Measurements from ENCODE around the gene AK5.

Gene AK5

GRCh38 chr1:77544845-77545244, 263.0 kb downstream of the AK5 start:
- in situ Hi-C loops (cut with MboI; ENCODE audit: low pct_unique_long_range_greater_than_20kb, low sequenced_read_pairs, unreplicated experiment), result no loop called here
- DNase-seq (ENCODE audit: low spot score), result no peak
- TF ChIP-seq, protein P1, sequence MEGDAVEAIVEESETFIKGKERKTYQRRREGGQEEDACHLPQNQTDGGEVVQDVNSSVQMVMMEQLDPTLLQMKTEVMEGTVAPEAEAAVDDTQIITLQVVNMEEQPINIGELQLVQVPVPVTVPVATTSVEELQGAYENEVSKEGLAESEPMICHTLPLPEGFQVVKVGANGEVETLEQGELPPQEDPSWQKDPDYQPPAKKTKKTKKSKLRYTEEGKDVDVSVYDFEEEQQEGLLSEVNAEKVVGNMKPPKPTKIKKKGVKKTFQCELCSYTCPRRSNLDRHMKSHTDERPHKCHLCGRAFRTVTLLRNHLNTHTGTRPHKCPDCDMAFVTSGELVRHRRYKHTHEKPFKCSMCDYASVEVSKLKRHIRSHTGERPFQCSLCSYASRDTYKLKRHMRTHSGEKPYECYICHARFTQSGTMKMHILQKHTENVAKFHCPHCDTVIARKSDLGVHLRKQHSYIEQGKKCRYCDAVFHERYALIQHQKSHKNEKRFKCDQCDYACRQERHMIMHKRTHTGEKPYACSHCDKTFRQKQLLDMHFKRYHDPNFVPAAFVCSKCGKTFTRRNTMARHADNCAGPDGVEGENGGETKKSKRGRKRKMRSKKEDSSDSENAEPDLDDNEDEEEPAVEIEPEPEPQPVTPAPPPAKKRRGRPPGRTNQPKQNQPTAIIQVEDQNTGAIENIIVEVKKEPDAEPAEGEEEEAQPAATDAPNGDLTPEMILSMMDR (IDR thresholded peaks at IDR 0.05; ENCODE audit: extremely low read depth, insufficient read depth, missing control alignments), result no peak

GRCh38 chr1:77545970-77546369, 264.2 kb downstream of the AK5 start:
- TF ChIP-seq, protein P1 (IDR thresholded peaks at IDR 0.05; ENCODE audit: extremely low read depth, insufficient read depth, missing control alignments), result no peak
- in situ Hi-C loops (cut with MboI; ENCODE audit: low pct_unique_long_range_greater_than_20kb, low sequenced_read_pairs, unreplicated experiment), result no loop called here
- no peak for DNase-seq (ENCODE audit: low spot score)

DNA sequence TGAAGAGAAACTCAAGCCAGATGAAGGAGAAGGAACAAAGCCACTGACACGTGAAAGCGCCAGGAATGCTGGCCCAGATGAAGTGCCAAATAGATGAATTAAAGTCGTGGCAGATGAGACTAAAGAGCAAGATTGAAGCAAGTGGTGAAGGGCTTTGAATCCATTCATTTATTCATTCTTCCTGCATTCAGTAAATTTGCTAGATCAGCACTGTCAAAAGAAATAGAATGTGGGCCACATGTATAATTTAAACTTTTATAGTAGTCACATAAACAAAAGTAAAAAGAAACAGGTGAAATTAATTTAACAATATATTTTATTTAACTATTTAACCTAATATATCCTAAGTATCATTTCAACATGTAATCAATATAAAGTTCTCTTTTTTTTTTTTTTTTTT, 265.1 kb downstream of the AK5 start:
- TF ChIP-seq, protein P1 (IDR thresholded peaks at IDR 0.05; ENCODE audit: extremely low read depth, insufficient read depth, missing control alignments), result no peak
- in situ Hi-C loops (cut with MboI; ENCODE audit: low pct_unique_long_range_greater_than_20kb, low sequenced_read_pairs, unreplicated experiment), result no loop called here
- DNase-seq (ENCODE audit: low spot score), result no peak

DNA sequence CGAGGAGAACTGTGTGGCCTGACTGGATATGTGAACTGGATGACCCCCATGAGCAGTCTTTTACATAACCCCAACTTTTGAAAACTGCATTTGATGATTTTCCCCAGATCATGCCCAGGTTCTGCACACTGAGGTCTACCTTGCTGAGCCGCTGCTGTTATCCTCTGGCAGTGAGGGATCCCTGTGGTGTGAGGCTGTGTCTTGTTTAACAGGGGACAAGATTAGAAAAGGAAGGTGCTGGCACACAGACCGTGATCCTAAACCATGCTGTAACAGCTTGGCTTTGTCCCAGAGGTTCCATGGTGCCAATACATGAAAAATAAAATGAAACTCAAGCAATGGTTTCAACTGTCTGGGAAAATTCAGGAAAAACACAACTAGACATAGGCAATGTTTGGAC, 266.5 kb downstream of the AK5 start:
- DNase-seq (ENCODE audit: low spot score), result no peak
- TF ChIP-seq, protein P1 (IDR thresholded peaks at IDR 0.05; ENCODE audit: extremely low read depth, insufficient read depth, missing control alignments), result no peak
- in situ Hi-C loops (cut with MboI; ENCODE audit: low pct_unique_long_range_greater_than_20kb, low sequenced_read_pairs, unreplicated experiment), result no loop called here

GRCh38 chr1:77550135-77550534, 268.3 kb downstream of the AK5 start:
- DNase-seq (ENCODE audit: low spot score), result no peak
- TF ChIP-seq, protein P1 (IDR thresholded peaks at IDR 0.05; ENCODE audit: extremely low read depth, insufficient read depth, missing control alignments), result no peak
- in situ Hi-C loops (cut with MboI; ENCODE audit: low pct_unique_long_range_greater_than_20kb, low sequenced_read_pairs, unreplicated experiment), result no loop called here

DNA sequence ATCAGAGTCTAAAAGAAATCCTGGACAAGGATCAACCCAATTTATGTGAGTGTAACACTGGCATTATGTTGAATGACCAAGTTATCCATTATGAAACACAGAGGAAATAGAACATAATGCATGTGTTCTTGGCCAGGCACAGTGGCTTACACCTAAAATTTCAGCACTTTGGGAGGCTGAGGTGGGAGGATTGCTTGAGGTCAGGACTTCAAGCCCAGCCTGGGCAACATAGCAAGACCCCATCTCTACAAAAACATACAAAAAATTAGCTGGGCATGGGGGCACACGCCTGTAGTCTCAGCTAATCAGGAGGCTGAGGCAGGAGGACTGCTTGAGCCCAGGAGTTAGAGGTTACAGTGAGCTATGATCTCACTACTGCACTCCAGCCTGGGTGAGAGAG, 270.8 kb downstream of the AK5 start:
- in situ Hi-C loops (cut with MboI; ENCODE audit: low pct_unique_long_range_greater_than_20kb, low sequenced_read_pairs, unreplicated experiment), result no loop called here
- DNase-seq (ENCODE audit: low spot score), result no peak
- TF ChIP-seq, protein P1 (IDR thresholded peaks at IDR 0.05; ENCODE audit: extremely low read depth, insufficient read depth, missing control alignments), result no peak
